NT2/D1 (cell line): ENCODE data around the gene AGPAT3.

Experiments used
- SUZ12 ChIP-seq: IDR thresholded peaks from 2 replicates; pipeline ENCODE4 v1.6.1; 2011; ENCODE audit not compliant: insufficient read length, insufficient read depth; ENCODE audit errors: extremely low read depth
- YY1 ChIP-seq: IDR thresholded peaks from 2 replicates; pipeline ENCODE4 v1.6.1; 2011; ENCODE audit not compliant: insufficient read length, insufficient read depth
- ZNF274 ChIP-seq: IDR thresholded peaks from 2 replicates; pipeline ENCODE4 v1.6.1; 2011; ENCODE audit warnings: mild to moderate bottlenecking, low read depth, low read length

- no peak for TF ChIP-seq SUZ12
- TF ChIP-seq YY1, result no peak
- no peak for TF ChIP-seq ZNF274
Measured at GRCh38 chr21:43825242-43825935, 39.6 kb upstream of the AGPAT3 start.
